Measurements from ENCODE around the gene PRELID1.
"Not testable (repeated sequence)": the region's sequence is repeated elsewhere in the genome, so short reads cannot be mapped to it uniquely, and the experiment has no call there.

Gene PRELID1

DNA sequence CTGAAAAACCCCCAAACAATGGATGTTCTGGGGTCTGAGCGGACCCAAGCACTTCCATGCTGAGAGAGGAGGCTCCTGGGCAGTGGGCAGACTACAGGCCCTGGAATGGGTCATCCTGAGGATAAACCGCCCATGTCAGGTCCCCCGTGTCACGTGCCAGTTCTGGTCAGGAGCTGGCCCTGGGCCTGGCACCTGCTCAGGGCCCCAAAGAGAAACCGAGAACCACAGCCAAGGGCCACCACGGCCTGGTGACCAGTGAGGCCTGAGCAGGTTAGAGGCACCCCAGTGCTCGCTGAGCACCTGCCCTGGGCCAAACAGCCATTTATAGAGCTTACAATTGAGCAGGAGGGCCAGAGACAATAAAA, 32.1 kb downstream of the PRELID1 start:
- no peak for DNase-seq (ENCODE audit: low spot score)

DNA sequence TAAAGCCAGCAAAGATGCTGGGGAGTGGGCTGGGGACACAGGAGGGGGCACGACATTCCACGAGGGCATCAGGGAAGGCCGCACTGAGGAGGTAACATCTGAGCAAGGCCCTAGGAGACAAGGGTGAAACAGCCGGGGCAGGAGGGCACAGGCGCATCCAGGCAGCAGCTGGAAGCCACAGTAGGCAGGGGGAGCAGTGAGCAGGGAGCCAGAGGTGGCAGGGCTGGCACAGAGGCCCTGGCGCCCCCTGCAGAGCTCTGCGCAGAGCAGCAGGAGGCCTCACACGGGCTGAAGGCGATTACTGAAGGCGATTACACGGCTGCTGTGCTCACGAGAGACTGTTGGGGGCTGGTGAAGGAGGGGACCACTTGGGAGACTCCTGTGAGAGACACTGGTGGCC, 32.5 kb downstream of the PRELID1 start:
- peak; percentile 77 for DNase-seq (ENCODE audit: low spot score)

DNA sequence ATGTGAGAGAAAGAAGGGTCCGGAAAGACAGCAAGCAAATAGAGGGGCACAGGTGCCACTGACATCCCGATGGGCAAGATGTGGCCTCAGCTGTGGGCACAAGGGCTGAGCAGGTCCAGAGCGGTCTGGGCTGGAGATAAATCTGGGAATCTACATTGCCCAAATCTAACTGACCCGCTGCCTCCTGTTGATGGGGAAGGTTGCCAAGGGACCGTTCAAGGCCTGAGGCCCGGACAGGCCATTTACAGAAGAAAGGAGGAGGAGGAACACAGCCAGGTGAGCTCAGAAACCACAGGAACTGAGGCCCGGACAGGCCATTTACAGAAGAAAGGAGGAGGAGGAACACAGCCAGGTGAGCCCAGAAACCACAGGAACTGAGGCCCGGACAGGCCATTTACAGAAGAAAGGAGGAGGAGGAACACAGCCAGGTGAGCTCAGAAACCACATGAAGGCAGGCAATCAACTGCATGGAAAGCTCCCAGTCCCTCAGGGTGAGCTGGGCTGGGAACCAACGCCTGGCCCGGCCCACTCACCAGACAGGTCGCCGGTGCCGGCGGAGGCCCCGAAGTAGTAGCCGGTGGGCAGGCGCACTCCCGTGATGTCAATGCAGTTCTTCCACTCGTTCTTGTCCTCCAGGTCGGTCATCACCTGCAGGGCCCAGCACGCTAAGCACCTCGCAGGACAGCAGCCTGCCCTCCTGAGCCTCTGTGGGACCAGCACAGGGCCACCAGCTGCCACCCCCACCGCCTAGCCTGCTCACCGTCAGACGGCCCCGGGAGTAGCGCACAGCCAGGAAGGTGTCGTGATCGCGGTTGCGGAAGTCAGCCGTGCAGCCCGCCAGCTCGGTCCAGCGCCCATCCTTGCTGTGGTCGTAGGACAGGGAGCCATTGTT, 33.2 kb downstream of the PRELID1 start:
- DNase-seq (ENCODE audit: low spot score): no peak

DNA sequence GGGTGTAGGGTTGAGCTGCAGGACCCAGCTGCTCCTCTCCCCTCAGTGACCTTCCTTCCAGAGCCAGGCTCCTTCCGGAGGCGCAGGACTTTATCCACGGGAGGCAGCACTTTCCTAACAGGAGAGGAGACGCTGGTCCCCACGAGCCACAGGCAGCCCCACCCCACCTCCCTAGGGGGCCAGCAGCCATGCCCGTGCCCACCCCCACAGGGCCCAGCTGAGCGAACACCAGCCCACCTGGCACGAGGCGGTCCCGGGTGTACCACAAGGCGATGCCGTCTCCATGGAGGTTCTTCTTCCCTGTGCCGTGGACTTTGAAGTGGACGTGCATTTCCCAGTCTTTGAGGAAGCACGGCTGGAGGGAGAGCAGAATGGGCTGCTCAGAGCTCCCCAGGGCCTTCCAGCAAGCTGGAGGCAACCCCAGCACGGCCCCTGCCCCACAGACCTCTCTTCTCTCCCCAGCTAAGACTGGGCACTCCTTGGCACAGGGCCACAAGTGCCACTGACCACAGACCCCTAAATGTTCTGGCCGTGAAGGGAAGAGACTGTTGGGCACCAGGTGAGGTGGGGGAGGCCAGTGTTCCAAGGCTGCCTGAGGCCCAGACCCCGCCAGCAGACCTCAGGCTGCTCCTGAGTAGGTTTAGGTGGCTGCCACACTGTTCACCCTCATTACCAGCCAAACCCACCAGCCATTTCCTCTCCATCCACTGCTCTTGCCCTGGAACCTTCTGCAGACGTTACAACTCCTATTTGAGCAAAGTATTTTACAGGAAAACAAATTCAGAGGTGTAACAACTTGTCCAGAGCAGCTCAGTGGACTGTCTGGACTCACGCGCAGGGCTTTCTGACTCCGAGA, 34.9 kb downstream of the PRELID1 start:
- no peak for DNase-seq (ENCODE audit: low spot score)

DNA sequence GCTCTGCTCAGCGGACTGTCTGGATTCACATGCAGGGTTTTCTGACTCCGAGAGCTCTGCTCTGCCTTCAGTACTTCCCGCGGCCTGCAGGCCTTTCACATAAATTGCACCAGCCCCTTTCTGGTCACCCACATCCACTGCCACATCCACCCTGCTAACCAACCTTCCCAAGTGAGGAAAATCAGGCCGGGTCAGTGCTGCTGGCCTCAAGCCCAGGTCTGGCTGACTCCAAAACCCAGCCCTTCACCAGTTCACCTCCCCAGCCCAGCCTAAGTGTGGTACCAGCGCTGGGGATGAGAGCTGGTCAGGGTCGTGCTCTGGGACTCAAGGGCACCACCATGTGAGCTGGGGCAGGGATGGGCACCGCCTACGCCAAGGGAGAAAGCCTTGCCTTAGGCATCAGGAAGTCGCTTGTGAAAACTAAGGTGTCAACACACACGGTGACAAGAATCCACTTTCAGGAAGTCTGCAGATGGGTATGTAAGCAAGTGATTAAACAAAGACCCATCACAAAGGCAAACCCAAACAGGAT, 35.6 kb downstream of the PRELID1 start:
- DNase-seq (ENCODE audit: low spot score): no peak

DNA sequence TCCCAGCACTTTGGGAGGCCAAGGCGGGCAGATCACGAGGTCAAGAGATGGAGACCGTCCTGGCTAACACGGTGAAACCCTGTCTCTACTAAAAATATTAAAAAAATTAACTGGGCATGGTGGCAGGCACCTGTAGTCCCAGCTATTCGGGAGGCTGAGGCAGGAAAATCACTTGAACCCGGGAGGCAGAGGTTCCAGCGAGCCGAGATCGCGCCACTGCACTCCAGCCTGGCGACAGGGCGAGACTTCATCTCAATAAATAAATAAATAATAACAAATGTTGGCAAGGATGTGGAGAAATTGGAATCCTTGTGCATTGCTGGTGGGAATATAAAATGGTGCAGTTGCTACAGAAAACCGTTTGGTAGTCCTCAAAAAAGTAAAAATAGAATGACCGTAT, 39.4 kb downstream of the PRELID1 start:
- not testable (repeated sequence) for DNase-seq (ENCODE audit: low spot score)

DNA sequence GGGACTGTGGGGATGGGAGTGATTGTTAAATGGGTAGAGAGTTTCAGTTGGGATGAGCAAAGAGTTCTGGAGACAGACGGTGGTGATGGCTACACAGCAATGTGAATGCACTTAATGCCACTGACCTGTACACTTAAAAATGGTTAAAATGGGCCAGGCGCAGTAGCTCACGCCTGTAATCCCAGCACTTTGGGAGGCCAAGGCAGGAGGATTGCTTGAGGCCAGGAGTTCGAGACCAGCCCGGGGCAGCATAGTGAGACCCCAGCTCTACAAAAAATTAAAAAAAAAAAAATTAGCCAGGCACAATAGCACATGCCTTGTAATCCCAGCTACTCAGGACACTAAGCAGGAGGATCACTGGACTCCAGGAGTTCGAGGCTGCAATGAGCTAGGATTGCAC, 40.2 kb downstream of the PRELID1 start:
- no peak for DNase-seq (ENCODE audit: low spot score)

DNA sequence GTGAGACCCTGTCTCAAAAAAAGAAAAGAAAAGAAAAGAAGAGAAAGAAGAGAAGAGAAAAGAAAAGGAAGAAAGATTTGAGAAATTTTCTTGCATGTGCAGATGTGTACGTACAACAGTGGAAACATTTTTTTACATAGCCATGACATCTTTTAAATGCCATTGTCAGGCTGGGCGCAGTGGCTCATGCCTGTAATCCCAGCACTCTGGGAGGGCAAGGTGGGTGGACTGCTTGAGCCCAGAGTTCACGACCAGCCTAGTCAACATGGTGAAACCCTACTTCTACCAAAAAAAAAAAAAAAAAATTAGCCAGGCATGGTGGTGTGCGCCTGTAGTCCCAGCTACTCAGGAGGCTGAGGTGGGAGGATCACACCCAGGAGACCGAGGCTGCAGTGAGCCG, 41.3 kb downstream of the PRELID1 start:
- no peak for DNase-seq (ENCODE audit: low spot score)

DNA sequence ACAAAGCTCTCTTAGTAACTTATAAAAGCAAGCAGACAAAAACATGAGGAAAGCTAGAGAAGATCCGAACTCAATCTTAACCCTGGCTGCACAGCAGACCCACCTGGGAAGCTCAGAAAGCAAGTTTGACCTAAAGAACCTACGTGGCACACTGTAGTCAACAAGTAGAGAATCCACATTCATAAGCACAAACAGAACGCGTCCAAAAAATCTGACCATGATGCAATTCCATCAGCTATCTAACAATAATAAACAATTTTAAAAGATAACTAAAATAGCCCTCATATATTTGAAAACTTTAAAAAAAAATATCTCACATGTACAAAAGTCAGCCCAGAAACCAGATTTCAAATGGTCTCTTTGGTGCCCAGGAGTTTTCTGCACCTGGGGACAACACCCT, 43.2 kb downstream of the PRELID1 start:
- no peak for DNase-seq (ENCODE audit: low spot score)

DNA sequence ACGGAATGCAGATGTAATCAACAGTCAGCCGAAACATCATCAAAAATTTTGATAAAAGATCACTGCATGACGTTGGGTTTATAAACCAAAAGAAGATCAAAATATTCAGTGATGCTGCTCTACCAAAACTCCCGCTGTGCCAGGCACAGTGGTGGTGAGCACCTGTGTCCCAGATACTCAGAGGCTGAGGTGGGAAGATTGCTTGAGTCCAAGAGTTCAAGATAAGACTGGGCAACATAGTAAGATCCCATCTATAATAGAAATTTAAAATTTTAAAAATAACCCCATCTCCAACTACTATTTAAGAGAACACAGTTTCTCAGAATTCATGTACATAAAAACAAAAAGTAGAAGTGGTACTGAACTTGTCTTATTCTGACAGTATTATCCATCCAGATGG, 44.1 kb downstream of the PRELID1 start:
- DNase-seq (ENCODE audit: low spot score): no peak

DNA sequence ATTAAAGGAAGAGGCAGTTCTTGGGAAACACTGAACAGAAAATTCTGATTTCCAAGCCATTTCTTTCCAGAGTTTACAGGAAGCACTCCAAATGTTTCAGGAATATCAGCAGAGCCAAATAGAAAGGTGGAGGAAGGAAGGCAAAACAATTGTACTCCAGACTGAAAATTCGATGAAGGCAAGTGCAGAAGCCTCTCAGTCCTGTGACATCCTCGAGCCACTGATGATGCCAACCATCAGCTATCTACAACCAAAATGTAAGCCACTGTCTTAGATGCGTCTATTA, 45.7 kb downstream of the PRELID1 start:
- DNase-seq (ENCODE audit: low spot score): no peak

DNA sequence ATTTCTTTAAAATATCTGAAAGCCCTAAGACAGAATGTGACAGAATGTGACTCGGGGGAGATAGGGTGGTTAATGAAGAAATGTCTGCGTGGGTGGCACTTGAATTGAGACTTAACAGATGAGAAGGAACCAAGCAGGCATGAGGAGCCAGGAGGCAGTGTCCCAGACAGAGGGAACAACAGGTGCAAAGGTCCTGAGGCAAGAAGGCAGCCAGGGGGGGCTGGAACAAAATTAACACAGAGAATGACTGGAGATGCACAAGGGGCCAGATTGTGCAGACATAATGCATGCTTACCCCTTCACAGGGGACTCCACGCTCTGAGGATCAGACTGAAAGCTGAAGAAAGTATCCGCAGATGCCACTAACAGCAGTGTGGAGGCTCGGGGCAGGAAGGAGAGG, 46.2 kb downstream of the PRELID1 start:
- DNase-seq (ENCODE audit: low spot score): no peak

DNA sequence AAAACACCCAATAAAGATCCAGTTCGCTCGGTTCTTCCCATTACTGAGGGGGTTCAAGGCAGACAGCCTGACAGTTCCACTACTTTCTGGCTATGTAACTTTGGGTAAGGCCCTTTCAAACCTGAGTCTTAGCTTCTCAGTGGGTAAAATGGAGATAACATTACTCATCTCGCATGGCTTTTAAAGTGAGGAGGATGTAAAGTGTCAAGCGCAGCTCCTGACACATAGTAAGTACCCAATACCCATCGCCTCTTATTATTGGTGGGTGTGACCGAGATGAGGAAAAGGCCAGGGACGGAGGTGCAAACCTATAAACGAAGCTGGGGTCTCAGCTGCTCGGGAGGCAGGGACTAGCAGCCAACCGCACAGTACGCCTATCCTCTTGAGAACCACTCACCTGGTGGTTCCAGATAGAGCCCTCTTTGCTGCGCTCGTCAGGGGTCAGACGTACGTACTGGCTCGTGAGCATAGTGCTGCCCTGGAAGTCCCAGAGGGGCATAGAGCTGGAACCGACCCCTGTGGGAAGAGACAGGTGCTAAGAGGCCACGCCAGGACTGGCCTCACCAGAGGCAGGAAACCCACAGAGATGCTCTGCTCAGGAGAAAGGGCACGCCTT, 47.3 kb downstream of the PRELID1 start:
- DNase-seq (ENCODE audit: low spot score): no peak

DNA sequence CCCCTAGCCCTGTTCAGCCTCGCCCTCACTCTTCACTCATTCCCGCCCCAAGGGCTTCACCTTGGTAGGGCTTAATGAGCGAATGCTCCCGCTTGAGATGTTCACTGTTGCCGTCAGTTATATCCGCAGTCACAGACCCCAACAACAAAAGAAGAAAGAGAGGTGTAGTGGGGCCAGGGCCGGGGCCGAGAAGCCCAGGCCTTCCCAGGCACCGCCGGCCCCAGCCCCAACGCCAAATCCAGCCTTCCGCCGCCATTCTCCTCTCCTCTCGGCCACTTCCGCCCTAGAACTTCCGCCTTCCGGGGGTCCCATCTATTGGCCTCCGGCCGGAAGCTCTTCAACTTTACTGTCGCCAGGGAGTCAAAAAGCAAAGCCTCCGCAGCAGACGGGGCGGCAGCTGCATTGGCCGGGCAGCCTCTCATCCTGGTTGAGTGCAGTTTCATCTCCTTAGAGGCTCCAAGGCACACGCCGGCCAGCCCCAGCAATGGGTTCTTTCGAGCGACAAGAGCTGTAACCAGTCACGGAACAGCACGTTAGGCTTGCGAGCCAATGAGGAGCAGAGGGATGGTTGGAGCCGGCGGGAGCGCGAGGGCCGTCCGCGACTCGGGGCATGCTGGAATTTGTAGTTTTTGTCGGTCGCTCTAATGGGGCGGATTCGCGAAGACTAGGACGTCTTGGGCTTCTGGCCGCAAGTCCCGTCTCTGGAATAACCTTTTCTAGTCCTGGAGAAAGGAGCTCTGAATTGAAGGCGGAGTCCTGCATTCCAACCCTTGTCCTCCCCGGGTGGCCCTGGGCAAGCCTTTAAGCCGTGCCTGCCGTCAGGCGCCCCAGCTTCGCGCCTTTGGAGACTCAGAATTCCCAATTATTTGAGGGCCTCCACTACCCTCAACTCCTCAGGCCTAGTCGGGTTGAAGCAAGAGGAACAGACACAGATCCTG, 48.1 kb downstream of the PRELID1 start, which contains the start of gene LMAN2:
Gene LMAN2, minus strand, starts transcription at position 277 of the 938 bp plus-strand sequence. Its CDS starts 21 bp downstream, at position 256.
- peak; percentile 98 for DNase-seq (ENCODE audit: low spot score)

DNA sequence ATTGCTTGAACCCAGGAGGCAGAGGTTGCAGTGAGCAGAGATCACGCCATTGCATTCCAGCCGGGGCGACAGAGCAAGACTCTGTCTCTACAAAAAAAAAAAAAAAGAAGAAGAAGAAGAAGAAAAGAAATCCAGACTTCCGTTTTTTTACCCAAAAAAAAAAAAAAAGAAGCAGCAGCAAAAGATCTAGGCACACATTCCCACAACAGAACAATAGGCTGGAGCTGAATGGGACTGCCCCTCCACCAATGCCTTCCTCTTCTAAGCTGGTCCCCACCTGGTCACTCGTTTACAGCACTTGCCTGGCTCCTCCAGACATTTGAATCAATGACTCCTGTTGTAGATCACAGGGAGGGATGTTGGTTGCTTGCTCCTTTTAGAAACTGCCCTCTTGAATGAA, 49.5 kb downstream of the PRELID1 start:
- DNase-seq (ENCODE audit: low spot score): no peak

DNA sequence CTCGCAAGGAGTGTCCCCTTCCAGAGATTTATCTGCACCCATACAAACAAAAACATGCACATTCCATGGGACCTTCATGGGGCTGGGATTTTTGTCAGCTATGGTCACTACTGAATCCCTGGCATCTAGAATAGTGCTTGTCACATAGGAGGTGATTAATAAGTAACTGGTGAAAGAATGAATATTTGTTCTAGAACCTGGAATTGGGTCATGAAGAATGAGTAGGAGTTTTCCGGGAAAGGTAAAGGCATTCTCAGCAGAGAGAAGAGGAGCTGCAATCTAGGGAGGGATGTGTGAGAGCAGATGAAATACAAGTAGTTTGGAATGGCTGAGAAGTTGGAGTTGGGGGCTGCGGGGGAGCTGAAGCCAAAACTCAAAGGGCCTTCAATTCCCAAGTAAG, 50.7 kb downstream of the PRELID1 start:
- DNase-seq (ENCODE audit: low spot score): no peak

DNA sequence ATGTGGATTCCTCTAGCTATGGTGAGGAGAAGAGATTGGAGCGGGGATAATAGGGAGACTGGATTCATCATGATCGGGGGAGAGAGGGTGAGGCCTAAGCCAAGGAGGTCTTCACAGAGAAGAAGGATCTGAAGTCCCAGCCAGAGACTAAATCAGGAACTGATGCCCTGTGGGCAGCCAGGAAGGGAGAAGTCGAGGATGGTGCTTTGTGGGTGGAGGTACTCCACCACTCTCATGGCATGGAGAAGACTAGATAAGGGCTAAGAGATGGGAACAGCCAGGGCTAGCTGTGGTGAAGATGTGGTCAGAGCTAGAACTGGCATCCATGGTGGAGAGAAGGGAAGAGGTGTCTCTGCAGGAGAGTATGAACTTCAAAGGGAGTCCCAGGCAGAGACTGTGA, 51.1 kb downstream of the PRELID1 start:
- no peak for DNase-seq (ENCODE audit: low spot score)

DNA sequence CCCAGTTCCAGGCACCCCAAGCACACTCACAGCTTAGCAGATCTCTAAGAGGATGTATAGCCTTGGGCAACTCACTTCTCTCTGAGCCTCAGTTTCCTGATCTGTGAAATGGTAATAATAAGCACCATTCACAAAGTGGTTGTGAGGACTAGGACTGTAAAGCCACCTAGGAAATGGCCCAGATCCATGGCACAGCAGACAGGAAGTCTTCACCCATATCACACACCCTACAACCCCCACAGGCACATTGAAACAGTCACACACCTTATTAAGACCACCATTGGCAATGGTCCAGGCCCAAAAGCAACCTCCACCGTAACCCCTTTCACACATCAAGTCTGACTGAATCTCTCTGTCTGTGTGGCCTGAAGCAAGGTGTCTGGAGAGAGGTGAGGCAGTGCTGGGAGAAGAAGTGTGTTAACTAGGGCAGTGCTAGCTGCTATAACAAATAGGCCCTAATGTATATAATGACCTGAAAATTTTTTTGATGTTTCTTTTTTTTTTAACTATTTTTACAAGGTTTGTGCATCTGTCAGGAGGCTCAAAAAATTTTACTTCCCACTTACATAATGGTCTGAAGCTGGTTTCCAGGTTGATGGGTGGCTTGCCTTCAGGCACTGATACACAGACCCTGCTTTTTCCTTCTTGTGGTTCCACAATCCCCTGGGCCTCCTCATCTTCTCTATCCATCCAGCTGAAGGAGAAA, 51.7 kb downstream of the PRELID1 start:
- DNase-seq (ENCODE audit: low spot score): no peak

DNA sequence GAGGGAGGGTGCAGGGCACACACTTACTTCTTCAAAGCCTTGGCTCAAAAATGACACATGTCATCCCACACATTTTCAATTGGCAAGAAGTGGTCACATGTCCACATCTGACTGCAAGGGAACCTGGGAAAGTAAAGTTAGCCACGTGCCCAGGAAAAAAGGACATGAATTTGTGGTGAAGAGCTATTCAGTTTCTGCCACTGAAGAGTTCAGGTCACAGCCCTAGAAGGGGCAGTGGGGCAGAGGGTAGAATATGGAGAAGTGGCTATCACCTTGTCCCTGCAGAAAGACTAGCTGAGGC, 52.2 kb downstream of the PRELID1 start:
- no peak for DNase-seq (ENCODE audit: low spot score)
